ENCODE measurements around the gene ACOXL.

Gene ACOXL

GRCh38 chr2:111024496-111024895 lies 292.1 kb downstream of the ACOXL start:
- no peak overlapping the region for H2AFZ ChIP-seq (ENCODE audit: low read depth, low read length, severe bottlenecking)
- H3K4me3 ChIP-seq (ENCODE audit: insufficient read depth, low read length, poor library complexity, severe bottlenecking) = no peak overlapping the region
- H3K36me3 ChIP-seq (ENCODE audit: low read length) = no peaks in the 10 kb centered on the region
- H3K4me2 ChIP-seq (ENCODE audit: low read depth, low read length, poor library complexity, severe bottlenecking) = no peak overlapping the region
- no peaks in the 10 kb centered on the region for H3K27me3 ChIP-seq (ENCODE audit: low read length)
- no peak overlapping the region for H3K9ac ChIP-seq (ENCODE audit: low read length)
- H3F3A ChIP-seq (ENCODE audit: insufficient read depth) = no peaks in the 10 kb centered on the region
- no peak overlapping the region for H3K27ac ChIP-seq (ENCODE audit: low read depth, low read length)
- H4K20me1 ChIP-seq (ENCODE audit: low read depth, low read length) = no peaks in the 10 kb centered on the region
- no peaks in the 10 kb centered on the region for H3K9me2 ChIP-seq (replicated peaks; ENCODE audit: insufficient read depth, low read length)
- H3K9me3 ChIP-seq (ENCODE audit: insufficient read depth, low read length) = no peaks in the 10 kb centered on the region
- no peaks in the 10 kb centered on the region for H3K79me2 ChIP-seq (ENCODE audit: insufficient read depth, low read length)
- TF ChIP-seq EZH2phosphoT487 (conservative IDR thresholded peaks at IDR 0.05; ENCODE audit: low read length) (no peak), CTCF (IDR thresholded peaks at IDR 0.05; ENCODE audit: insufficient read depth, low read length, poor library complexity, severe bottlenecking) (no peak)

GRCh38 chr2:111025288-111025687 lies 292.9 kb downstream of the ACOXL start:
- TF ChIP-seq EZH2phosphoT487 (conservative IDR thresholded peaks at IDR 0.05; ENCODE audit: low read length) = no peak
- TF ChIP-seq CTCF (IDR thresholded peaks at IDR 0.05; ENCODE audit: insufficient read depth, low read length, poor library complexity, severe bottlenecking) = no peak
- Histone ChIP-seq H3F3A (ENCODE audit: insufficient read depth) (no peaks in the 10 kb centered on the region), H3K79me2 (ENCODE audit: insufficient read depth, low read length) (no peaks in the 10 kb centered on the region), H3K36me3 (ENCODE audit: low read length) (no peaks in the 10 kb centered on the region), H4K20me1 (ENCODE audit: low read depth, low read length) (no peaks in the 10 kb centered on the region), H3K27me3 (ENCODE audit: low read length) (no peaks in the 10 kb centered on the region), H3K9me3 (ENCODE audit: insufficient read depth, low read length) (no peaks in the 10 kb centered on the region), H3K27ac (ENCODE audit: low read depth, low read length) (no peak overlapping the region), H3K9ac (ENCODE audit: low read length) (no peak overlapping the region), H3K4me3 (ENCODE audit: insufficient read depth, low read length, poor library complexity, severe bottlenecking) (no peak overlapping the region), H3K4me2 (ENCODE audit: low read depth, low read length, poor library complexity, severe bottlenecking) (no peak overlapping the region), H3K9me2 (replicated peaks; ENCODE audit: insufficient read depth, low read length) (no peaks in the 10 kb centered on the region), H2AFZ (ENCODE audit: low read depth, low read length, severe bottlenecking) (no peak overlapping the region)

- Histone ChIP-seq H3K27me3 (ENCODE audit: low read length) (no peaks in the 10 kb centered on the region), H3K4me2 (ENCODE audit: low read depth, low read length, poor library complexity, severe bottlenecking) (no peak overlapping the region)
These were observed 296.3 kb downstream of the ACOXL start for GRCh38 chr2:111028720-111029119.

More at GRCh38 chr2:111028720-111029119, 296.3 kb downstream of the ACOXL start:
- no peaks in the 10 kb centered on the region for H3K9me3 ChIP-seq (ENCODE audit: insufficient read depth, low read length)
- H3K9me2 ChIP-seq (replicated peaks; ENCODE audit: insufficient read depth, low read length) = no peaks in the 10 kb centered on the region
- no peaks in the 10 kb centered on the region for H3K36me3 ChIP-seq (ENCODE audit: low read length)
- no peak overlapping the region for H3K27ac ChIP-seq (ENCODE audit: low read depth, low read length)
- H2AFZ ChIP-seq (ENCODE audit: low read depth, low read length, severe bottlenecking) = no peak overlapping the region
- H4K20me1 ChIP-seq (ENCODE audit: low read depth, low read length) = no peaks in the 10 kb centered on the region
- H3K79me2 ChIP-seq (ENCODE audit: insufficient read depth, low read length) = no peaks in the 10 kb centered on the region
- no peaks in the 10 kb centered on the region for H3F3A ChIP-seq (ENCODE audit: insufficient read depth)
- TF ChIP-seq EZH2phosphoT487 (conservative IDR thresholded peaks at IDR 0.05; ENCODE audit: low read length) (no peak), CTCF (IDR thresholded peaks at IDR 0.05; ENCODE audit: insufficient read depth, low read length, poor library complexity, severe bottlenecking) (no peak)
- no peak overlapping the region for H3K9ac ChIP-seq (ENCODE audit: low read length)
- H3K4me3 ChIP-seq (ENCODE audit: insufficient read depth, low read length, poor library complexity, severe bottlenecking) = no peak overlapping the region
